ENCODE data around the gene BTBD9. TPM values are rescaled to one million over a fixed set of nuclear protein-coding genes. Genes with fewer than 3 reads are reported as not detected.

Gene BTBD9
- total RNA-seq, 1 experiment from 2014 or later, result 8.9 TPM

DNA sequence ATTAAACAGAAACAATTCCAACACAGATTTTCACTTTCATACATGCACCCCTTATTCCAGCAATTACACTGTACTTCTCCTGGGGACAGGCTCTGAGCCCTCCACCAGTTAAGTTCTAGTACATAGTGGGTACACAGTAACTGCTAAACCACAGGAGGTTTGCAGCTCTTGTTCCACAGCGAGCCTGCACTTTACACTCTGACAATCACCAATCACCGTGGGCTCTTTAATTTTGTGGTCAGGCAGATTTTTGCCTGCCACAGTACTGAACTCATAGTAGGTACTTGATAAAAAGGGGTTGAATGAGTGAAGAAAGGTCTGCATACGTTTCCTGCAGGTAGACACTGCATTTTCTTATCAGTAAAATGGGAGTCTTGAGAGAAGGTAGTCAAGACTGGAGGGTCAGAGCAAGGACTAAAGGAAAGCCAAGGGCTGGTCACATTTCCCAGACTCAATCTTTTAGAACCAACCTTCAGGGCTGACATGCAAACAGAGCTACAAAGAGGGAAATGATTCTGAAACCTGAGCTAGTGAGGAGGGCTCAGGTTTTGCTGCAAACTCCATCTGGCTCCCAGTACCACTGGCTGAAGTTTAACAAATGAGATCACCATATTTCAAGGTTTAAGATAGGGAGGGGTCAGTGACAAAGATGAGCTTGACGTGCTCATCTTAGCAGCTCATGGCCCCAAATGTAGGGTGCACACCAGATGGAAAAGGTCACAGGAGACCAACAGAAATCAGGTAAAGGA, 404.6 kb downstream of the BTBD9 start:
- Histone ChIP-seq H2AK5ac (ENCODE audit: insufficient read length, low read length) (no peak overlapping the region), H3K18ac (ENCODE audit: insufficient read length, low read depth, low read length) (no peak overlapping the region)
- WGBS (ENCODE audit: extremely low coverage, insufficient read length, low lambda C conversion rate), result no CpG with 5 or more reads among the region's 4 CpGs

More for the DNA sequence above, 404.6 kb downstream of the BTBD9 start:
- H4K20me1 ChIP-seq (ENCODE audit: control insufficient read depth, insufficient read depth, insufficient read length), result no peaks in the 10 kb centered on the region
- Mint-ChIP-seq H3K27me3 (ENCODE audit: low read depth) (no peaks in the 10 kb centered on the region), H3K4me3 (no peak overlapping the region), H3K36me3 (ENCODE audit: insufficient read depth in 1 of 3, low read depth in 3 of 3) (peaks cover 0 to 4% (median 3%) of the 10 kb centered on the region in 3 experiments; a peak in 2 of 7 replicates), H3K9me3 (peaks cover 0 to 3% of the 10 kb centered on the region in 2 experiments; a peak in 1 of 5 replicates), H3K4me1 (peaks cover 39 to 54% of the 10 kb centered on the region in 2 experiments), H3K27ac (peak overlapping the region in 2 of 3 experiments; percentile 3 to 92; a peak in 3 of 7 replicates)
- H3K23ac ChIP-seq (ENCODE audit: insufficient read length, low read depth, low read length), result no peak overlapping the region
- H2BK12ac ChIP-seq (ENCODE audit: insufficient read length, low read depth, low read length), result no peak overlapping the region
- no peaks in the 10 kb centered on the region for H3K23me2 ChIP-seq (ENCODE audit: insufficient read length, low read depth, low read length, poor library complexity, severe bottlenecking)
- H3K4ac ChIP-seq (ENCODE audit: low read depth, low read length), result no peak overlapping the region
- H3K79me2 ChIP-seq (ENCODE audit: insufficient read depth, low read length), result no peaks in the 10 kb centered on the region
- no peak overlapping the region for H2BK15ac ChIP-seq (ENCODE audit: low read depth, low read length)
- H2BK20ac ChIP-seq (ENCODE audit: low read depth, low read length, poor library complexity, severe bottlenecking), result no peak overlapping the region
- H2BK120ac ChIP-seq (ENCODE audit: low read depth, low read length, poor library complexity, severe bottlenecking), result no peak overlapping the region
- TF ChIP-seq, protein P1, sequence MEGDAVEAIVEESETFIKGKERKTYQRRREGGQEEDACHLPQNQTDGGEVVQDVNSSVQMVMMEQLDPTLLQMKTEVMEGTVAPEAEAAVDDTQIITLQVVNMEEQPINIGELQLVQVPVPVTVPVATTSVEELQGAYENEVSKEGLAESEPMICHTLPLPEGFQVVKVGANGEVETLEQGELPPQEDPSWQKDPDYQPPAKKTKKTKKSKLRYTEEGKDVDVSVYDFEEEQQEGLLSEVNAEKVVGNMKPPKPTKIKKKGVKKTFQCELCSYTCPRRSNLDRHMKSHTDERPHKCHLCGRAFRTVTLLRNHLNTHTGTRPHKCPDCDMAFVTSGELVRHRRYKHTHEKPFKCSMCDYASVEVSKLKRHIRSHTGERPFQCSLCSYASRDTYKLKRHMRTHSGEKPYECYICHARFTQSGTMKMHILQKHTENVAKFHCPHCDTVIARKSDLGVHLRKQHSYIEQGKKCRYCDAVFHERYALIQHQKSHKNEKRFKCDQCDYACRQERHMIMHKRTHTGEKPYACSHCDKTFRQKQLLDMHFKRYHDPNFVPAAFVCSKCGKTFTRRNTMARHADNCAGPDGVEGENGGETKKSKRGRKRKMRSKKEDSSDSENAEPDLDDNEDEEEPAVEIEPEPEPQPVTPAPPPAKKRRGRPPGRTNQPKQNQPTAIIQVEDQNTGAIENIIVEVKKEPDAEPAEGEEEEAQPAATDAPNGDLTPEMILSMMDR (conservative IDR thresholded peaks at IDR 0.05), result no peak
- H3K4me2 ChIP-seq (ENCODE audit: insufficient read depth, insufficient read length, low read length), result peak overlapping the region; percentile 31
- H3K56ac ChIP-seq (ENCODE audit: insufficient read length, low read depth, low read length), result no peak overlapping the region
- H3T11ph ChIP-seq (ENCODE audit: low read length), result no peak overlapping the region
- H3K27me3 ChIP-seq (ENCODE audit: insufficient read depth, low read length), result no peaks in the 10 kb centered on the region
- H4K5ac ChIP-seq (ENCODE audit: insufficient read length, low read depth, low read length), result no peak overlapping the region
- H3K4me1 ChIP-seq (ENCODE audit: insufficient read depth, low read length), result peaks cover 12% of the 10 kb centered on the region; the same call in 1 of the 2 replicates
- H4K8ac ChIP-seq (replicated peaks; ENCODE audit: insufficient read length, low read depth, low read length), result no peak overlapping the region
- no peak overlapping the region for H2BK5ac ChIP-seq (ENCODE audit: insufficient read length, low read length)
- DNase-seq, result no peak
- no peak overlapping the region for H3K9ac ChIP-seq (ENCODE audit: extremely low read depth, insufficient read length, low read length)
- no peak overlapping the region for H3K14ac ChIP-seq (ENCODE audit: insufficient read depth, low read length)
- H3K9me3 ChIP-seq (ENCODE audit: control insufficient read depth, low read depth, low read length), result no peaks in the 10 kb centered on the region
- H3K27ac ChIP-seq (ENCODE audit: insufficient read length, low read depth, low read length), result no peak overlapping the region
- no peaks in the 10 kb centered on the region for H3K79me1 ChIP-seq (ENCODE audit: insufficient read depth, low read depth, low read length, poor library complexity, severe bottlenecking)
- H4K91ac ChIP-seq (ENCODE audit: insufficient read length, low read depth, low read length), result no peak overlapping the region
- H2AFZ ChIP-seq (ENCODE audit: low read length), result no peak overlapping the region

Measured in H9 (cell line).